DOHH2 (cell line): Measurements from ENCODE around the gene REG1A.

Source experiments
- H3F3A ChIP-seq: fragments of 200-600 bp; sonication (generic), shearing (Covaris generic); 2 replicates; pipeline ENCODE4 v1.6.0; 2016; ENCODE audit warnings: antibody characterized with exemption, mild to moderate bottlenecking; ENCODE audit not compliant: control insufficient read depth, insufficient read depth
- H3K27ac ChIP-seq: fragments of 200-600 bp; sonication (generic); 2 replicates; pipeline ENCODE4 v1.5.1; 2014; ENCODE audit warnings: low read depth, mild to moderate bottlenecking, low read length, moderate library complexity
- H3K27me3 ChIP-seq: fragments of 200-600 bp; sonication (generic); 2 replicates; pipeline ENCODE4 v1.6.1; 2014; ENCODE audit warnings: mild to moderate bottlenecking, low read length, mixed read lengths; ENCODE audit not compliant: control insufficient read depth
- H3K36me3 ChIP-seq: fragments of 200-600 bp; sonication (generic); 2 replicates; pipeline ENCODE4 v1.6.1; 2014; ENCODE audit warnings: mild to moderate bottlenecking, low read length, moderate library complexity, mixed read lengths; ENCODE audit not compliant: control insufficient read depth
- H3K4me1 ChIP-seq: fragments of 200-600 bp; sonication (generic); 2 replicates; pipeline ENCODE4 v1.6.1; 2014; ENCODE audit warnings: mild to moderate bottlenecking, low read length, mixed read lengths; ENCODE audit not compliant: control insufficient read depth
- H3K4me2 ChIP-seq: fragments of 200-600 bp; sonication (generic); 2 replicates; pipeline ENCODE4 v1.6.0; 2014; ENCODE audit warnings: mild to moderate bottlenecking, low read length, moderate library complexity
- H3K4me3 ChIP-seq: fragments of 200-600 bp; sonication (generic); 2 replicates; pipeline ENCODE4 v1.5.1; 2014; ENCODE audit warnings: mild to moderate bottlenecking, low read length, mixed read lengths
- H3K79me2 ChIP-seq: fragments of 200-600 bp; sonication (generic); 2 replicates; pipeline ENCODE4 v1.6.1; 2014; ENCODE audit warnings: mild to moderate bottlenecking, low read length, mixed read lengths; ENCODE audit not compliant: control insufficient read depth
- H3K9me2 ChIP-seq: fragments of 200-600 bp; sonication (generic); replicated peaks from 2 replicates; pipeline ENCODE4 v1.6.1; 2014; ENCODE audit warnings: mild to moderate bottlenecking, low read length, mixed read lengths; ENCODE audit not compliant: control insufficient read depth
- H3K9me3 ChIP-seq: fragments of 200-600 bp; sonication (generic); 2 replicates; pipeline ENCODE4 v1.6.1; 2014; ENCODE audit warnings: antibody characterized with exemption, low read length, mixed read lengths; ENCODE audit not compliant: control insufficient read depth, insufficient read depth
- H4K20me1 ChIP-seq: fragments of 200-600 bp; sonication (generic); 2 replicates; pipeline ENCODE4 v1.6.0; 2014; ENCODE audit warnings: low read depth, mild to moderate bottlenecking, antibody characterized with exemption, low read length, moderate library complexity; ENCODE audit not compliant: control insufficient read depth, insufficient read depth
- CTCF ChIP-seq: fragments of 200-600 bp; sonication (generic); IDR thresholded peaks from one replicate; pipeline ENCODE4 v1.5.1; 2014; ENCODE audit warnings: antibody characterized with exemption, mild to moderate bottlenecking, low read depth, low read length; ENCODE audit not compliant: poor library complexity, severe bottlenecking
- EZH2phosphoT487 ChIP-seq: fragments of 200-600 bp; sonication (generic); IDR thresholded peaks from 2 replicates; pipeline ENCODE4 v1.6.1; 2017; ENCODE audit warnings: borderline replicate concordance, mild to moderate bottlenecking, antibody characterized with exemption, low read length, moderate library complexity, mixed read lengths

REG1A gene

GRCh38 chr2:79159030-79159429, 38.7 kb downstream of the REG1A start:
- H3K4me2 ChIP-seq: no peak overlapping the region
- H3K4me1 ChIP-seq: no peaks in the 10 kb centered on the region
- H3K4me3 ChIP-seq: no peak overlapping the region
- no peaks in the 10 kb centered on the region for H4K20me1 ChIP-seq
- TF ChIP-seq EZH2phosphoT487 (no peak), CTCF (no peak)
- no peaks in the 10 kb centered on the region for H3K79me2 ChIP-seq
- no peaks in the 10 kb centered on the region for H3F3A ChIP-seq
- no peaks in the 10 kb centered on the region for H3K27me3 ChIP-seq
- H3K27ac ChIP-seq: no peak overlapping the region
- H3K9me3 ChIP-seq: peaks cover 2% of the 10 kb centered on the region; the same call in 1 of the 2 replicates
- no peaks in the 10 kb centered on the region for H3K36me3 ChIP-seq
- H3K9me2 ChIP-seq: no peaks in the 10 kb centered on the region

- peaks cover 2% of the 10 kb centered on the region; the same call in 1 of the 2 replicates for H3K9me3 ChIP-seq
- H3K4me1 ChIP-seq: no peaks in the 10 kb centered on the region
- H4K20me1 ChIP-seq: no peaks in the 10 kb centered on the region
- no peaks in the 10 kb centered on the region for H3K27me3 ChIP-seq
- H3F3A ChIP-seq: no peaks in the 10 kb centered on the region
- no peak within 1 kb of the TSS for H3K27ac ChIP-seq
- H3K4me3 ChIP-seq: no peak within 1 kb of the TSS
- no peaks in the 10 kb centered on the region for H3K79me2 ChIP-seq
- no peak within 1 kb of the TSS for H3K4me2 ChIP-seq
- no peaks in the 10 kb centered on the region for H3K9me2 ChIP-seq
- TF ChIP-seq CTCF (no peak), EZH2phosphoT487 (no peak)
- no peaks in the 10 kb centered on the region for H3K36me3 ChIP-seq
Measured at GRCh38 chr2:79159653-79160052, 39.4 kb downstream of the REG1A start, which contains the start of gene REG3A. REG3A (minus strand) TSS chr2:79159753; CDS start chr2:79159405, 348 bp downstream.

GRCh38 chr2:79162132-79162531, 41.8 kb downstream of the REG1A start:
- Histone ChIP-seq H4K20me1 (no peaks in the 10 kb centered on the region), H3K27me3 (no peaks in the 10 kb centered on the region), H3K4me2 (no peak overlapping the region), H3K79me2 (no peaks in the 10 kb centered on the region), H3F3A (no peaks in the 10 kb centered on the region), H3K4me3 (no peak overlapping the region), H3K27ac (no peak overlapping the region), H3K4me1 (no peaks in the 10 kb centered on the region), H3K36me3 (no peaks in the 10 kb centered on the region), H3K9me3 (no peaks in the 10 kb centered on the region), H3K9me2 (no peaks in the 10 kb centered on the region)
- TF ChIP-seq CTCF (no peak), EZH2phosphoT487 (no peak)
